ENCODE results near the gene RHOC.
"Not testable (repeated sequence)": the region's sequence is repeated elsewhere in the genome, so short reads cannot be mapped to it uniquely, and the experiment has no call there.

Gene RHOC

DNA sequence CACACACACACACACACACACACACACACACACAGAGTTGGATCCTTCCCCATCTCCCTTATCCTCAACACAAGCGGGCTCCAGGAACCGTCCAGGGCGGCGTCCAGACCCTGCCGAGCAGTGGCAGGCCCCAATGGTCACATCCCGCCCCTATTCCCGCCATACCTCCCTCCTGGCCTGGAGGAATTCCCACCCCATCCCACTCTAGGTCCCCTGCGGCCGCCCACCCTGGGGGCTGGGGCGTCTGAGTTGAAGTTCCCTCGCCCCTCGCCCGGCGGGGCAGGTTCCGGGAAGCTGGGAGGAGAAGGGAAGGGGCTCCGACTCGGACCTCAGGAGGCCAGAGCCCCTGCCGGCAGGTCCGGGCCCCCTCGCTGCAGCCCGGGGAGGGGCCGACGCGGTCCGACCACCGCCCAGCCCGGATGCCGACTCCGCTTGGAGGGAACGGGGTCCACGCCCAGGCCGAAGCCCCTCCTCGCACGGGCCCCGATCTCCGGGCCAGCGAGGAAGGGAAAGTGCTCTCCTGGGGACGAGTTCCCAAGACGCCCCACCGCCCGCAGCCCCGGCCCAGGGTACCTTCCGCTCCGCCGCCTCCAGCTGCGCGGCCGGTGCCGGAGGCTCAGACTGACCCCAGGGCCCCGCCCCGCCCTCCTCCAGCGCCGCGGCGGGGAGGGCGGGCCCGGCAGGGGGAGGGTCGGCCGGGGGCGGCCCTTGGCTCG lies at the start of gene RHOC:
TSS of gene RHOC (minus strand) at position 623 of the 716 bp plus-strand sequence. CDS start 3,328 bp downstream, outside the sequence.
- DNase-seq, result peak; percentile 74

DNA sequence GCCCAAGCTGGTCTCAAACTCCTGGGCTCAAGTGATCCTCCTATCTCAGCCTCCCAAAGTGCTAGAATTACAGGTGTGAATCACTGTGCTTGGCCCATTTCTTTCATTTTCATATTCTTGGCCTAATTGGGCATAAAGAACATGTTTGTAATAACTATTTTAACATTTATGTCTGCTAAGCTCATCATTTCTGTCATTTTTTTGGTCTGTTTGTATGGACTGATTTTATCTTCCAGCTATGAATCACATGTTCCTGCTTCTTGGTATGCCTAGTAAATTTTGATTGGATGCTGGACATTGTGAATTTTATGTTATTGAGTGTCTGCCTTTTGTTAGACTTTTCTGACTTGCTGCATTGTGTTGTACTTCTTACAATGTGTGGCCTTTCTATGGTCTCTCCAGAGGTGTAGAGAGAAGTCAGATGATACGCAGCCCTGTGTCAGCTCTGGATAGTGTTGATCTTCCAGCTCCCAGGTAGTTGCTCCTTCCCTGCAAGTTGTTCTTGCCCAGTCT lies 47.2 kb upstream of the RHOC start:
- DNase-seq, result no peak

DNA sequence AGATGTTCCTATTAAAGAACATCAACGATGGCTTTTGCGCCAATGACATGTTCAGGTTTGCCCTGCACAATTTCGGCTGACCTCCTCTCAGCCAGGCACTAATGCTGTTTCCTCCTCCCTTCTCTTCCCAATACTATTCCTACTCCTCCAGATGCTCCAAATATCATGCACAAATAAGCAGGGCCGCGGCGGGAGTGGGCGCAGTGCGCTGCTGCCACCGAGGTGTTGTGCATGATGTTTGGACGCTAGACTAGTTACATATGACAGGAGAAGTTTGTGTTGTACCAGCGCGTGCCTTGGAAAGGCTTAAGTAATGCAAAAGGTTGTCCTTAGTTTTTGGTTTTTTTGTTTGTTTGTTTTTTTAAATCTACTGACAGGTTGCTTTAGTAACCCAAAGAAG lies 41.5 kb upstream of the RHOC start:
- DNase-seq, result no peak

DNA sequence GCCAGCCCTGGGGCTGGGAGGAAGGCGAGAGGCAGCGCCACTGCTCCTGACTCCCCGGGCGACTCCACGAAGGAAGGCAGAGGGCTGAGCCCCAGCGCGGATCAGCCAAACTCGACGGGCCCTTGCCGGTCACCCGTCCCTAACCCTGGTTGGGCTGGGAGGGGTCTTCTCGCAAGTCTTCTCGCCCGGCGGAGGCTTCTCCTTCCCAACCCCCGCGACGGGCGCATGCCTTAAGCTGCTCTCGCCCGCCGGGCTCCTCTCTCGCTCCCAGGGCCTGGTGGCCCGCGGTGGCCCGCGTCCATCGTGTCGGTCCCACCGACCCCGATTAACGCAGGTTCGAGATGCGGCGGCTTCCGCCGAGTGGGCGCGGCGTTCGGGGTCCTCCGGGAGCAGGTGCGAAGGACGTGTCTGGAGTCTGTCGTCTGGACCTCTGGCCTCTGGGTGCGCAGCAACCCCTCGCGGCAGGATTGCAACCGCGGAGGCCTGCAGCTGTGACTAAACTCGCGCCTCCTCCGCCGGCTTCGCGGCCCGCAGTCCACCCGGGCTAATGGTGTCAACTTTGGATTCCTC lies 37.2 kb upstream of the RHOC start:
- DNase-seq, result no peak

DNA sequence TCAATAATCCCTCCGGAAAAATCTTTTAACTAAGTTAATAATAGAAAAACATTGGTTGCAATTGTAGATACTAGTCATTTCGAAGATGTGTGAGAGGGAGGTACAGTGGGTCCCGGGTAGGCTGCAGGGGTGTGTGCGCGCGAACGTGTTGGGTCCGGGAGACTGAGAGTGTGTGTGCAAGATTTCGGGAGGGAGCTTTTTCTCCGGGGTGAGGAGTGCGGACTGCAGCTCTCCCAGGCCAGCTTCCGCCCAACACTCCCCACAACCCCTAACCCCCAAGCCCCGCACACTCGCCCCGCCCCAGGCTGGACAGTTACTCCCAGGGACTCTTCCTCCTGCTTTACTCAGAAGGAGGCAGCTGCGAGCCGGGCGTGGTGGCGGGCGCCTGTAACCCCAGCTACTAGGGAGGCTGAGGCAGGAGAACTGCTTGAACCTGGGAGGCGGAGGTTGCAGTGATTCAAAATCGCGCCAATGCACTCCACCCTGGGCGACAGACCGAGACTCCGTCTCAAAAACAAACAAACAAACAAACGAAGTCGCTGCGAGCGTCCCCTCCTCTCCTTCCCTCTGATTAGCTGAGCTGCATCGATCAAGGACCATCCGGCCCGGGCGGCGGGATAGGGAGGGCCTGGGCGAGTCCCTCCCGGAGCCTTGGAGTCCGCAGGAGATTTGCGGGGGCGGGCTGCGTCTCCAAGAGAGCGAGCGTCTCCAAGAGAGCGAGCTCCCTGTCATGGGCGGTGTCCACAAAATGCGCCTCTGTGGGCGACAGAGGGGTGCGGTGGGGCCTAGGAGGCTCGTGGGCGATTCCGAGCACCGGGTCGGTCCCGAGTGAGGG lies 36.5 kb upstream of the RHOC start:
- no peak for DNase-seq

DNA sequence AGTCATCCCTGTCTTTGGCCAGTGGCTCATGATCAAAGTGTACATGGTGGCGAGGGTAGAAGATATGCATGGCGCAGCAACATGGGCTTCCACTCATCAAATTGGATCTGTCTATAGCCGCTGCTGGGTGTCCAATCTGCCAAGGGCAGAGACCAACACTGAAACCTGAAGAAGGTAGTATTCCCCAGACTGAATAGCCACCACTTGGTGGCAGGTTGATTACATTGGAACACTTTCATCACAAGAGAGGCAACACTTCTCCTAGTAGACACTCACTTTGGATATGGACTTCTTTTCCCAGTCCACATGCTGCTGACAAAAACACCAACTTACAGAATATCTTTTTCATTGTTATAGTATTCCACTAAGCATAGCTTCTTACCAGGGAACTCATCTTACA lies 30.6 kb upstream of the RHOC start:
- DNase-seq, result no peak

DNA sequence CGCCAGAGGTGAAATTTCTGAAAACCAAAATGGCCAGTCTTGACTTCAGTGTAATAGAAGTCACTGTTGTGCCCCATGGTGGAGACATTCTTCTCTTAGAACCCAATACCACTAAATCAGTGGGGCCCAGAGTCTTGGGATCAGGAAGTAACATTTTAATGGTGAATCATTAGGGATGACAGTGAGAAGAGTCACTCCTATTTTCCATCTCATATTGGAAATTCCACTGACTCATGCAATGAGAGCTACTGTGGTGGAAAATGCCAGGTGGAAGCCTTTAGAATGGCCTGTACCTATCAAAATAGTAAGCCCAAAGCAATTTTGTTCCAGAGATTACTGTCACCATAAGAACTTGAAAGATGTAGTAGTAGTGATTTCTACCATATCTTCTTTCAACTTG lies 28.8 kb upstream of the RHOC start:
- DNase-seq, result no peak

DNA sequence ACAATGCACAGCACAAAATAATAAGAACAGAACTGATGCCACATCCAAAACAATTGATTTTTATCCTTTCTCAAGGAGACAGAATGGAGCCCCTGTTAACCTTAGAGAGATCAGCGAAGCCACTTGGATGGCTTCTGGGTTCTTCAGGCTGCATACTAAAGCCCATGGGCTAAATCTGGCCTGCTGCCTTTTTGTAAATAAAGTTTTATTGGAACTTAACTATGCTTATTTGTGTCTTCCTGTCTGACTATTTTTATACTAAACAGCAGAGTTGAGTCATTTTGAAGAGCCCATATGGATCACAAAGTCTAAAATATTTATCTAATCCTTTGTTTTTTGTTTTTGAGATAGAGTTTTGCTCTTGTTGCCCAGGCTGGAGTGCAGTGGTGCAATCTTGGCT lies 24.5 kb upstream of the RHOC start:
- no peak for DNase-seq

DNA sequence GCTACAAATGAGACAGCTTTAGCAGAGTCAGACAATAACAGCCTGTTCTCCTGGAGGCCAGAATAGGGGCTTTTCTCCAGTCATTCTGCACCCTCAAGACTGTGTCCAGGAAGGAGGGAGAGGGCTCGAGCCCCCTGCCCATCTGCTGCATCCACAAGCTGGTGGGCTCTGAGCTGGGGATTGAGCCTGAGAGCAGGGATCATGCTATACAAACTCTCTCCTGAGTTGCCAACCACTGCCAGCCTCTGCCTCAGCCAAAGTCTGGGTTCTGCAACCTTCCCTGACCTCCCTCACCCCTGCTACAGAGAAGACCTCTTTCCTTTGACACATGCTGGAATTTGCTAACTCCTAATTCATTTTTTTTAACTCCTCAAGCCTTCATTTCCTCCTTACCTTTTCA lies 23.0 kb upstream of the RHOC start:
- no peak for DNase-seq

DNA sequence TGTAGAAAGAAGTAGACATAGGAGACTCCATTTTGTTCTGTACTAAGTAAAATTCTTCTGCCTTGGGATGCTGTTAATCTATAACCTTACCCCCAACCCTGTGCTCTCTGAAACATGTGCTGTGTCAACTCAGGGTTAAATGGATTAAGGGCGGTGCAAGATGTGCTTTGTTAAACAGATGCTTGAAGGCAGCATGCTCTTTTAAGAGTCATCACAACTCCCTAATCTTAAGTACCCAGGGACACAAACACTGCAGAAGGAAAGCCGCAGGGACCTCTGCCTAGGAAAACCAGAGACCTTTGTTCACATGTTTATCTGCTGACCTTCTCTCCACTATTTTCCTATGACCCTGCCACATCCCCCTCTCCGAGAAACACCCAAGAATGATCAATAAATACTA lies 22.1 kb upstream of the RHOC start:
- not testable (repeated sequence) for DNase-seq

DNA sequence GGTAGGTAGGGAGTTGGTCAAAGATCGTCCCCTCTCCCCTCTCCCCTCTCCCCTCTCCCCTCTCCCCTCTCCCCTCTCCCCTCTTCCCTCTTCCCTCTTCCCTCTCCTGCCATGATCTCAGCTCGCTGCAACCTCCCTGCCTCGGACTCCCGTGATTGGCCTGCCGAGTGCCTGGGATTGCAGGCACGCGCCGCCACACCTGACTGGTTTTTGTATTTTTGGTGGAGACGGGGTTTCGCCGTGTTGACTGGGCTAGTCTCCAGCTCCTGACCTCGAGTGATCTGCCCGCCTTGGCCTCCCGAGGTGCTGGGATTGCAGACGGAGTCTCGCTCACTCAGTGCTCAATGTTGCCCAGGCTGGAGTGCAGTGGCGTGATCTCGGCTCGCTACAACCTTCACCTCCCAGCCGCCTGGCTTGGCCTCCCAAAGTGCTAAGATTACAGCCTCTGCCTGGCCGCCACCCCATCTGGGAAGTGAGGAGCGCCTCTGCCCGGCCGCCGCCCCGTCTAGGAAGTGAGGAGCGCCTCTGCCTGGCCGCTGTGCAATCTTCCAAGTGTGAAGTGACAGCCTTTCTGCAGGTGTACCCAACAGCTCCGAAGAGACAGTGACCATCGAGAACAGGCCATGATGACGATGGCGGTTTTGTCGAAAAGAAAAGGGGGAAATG lies 21.5 kb upstream of the RHOC start:
- not testable (repeated sequence) for DNase-seq

DNA sequence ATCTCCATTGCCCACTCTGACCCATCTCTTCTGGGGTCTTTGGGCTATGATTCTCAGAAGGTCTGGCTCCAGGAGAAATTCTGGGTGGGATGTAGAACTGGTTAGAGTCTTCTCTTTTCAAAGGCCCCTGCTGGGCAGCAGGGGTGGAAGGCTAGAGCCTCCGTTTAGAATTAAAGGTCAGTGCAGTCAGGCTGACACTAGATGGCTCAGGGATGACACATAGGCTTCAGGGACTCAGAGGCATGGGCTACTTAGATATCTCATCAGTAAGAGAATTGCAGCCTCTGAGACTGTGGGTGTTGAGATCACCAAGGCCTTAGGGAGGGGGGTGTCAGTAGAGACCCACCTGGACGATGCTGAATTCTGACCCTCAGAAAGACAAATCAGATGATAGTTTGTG lies 20.8 kb upstream of the RHOC start:
- no peak for DNase-seq

DNA sequence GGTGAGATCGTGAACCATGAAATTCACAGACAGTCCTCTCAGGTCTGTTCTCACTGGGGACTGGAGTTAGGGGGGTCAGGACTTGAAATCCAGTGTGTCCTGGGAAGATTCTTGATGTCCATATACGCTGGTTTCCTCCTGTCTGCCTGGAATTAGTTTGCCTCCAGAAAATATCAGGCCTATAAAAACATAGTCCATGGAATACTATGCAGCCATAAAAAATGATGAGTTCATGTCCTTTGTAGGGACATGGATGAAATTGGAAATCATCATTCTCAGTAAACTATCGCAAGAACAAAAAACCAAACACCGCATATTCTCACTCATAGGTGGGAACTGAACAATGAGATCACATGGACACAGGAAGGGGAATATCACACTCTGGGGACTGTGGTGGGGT lies 17.3 kb upstream of the RHOC start:
- DNase-seq, result not testable (repeated sequence)

DNA sequence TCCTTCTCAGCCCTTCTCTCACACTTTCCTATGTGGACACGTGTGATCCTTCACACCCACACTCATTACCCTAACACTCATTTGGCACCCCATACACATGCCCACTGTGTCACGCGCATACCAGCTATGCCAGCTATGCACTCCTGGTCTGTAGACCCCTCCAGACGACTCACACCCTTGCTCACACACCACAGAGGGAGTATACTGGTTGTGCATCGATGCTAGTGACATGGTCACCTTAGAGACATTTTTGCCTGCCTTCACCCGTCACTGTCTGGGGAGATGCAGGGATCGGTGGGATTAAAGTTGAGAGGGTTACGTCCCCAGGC lies 16.5 kb upstream of the RHOC start:
- DNase-seq, result no peak

DNA sequence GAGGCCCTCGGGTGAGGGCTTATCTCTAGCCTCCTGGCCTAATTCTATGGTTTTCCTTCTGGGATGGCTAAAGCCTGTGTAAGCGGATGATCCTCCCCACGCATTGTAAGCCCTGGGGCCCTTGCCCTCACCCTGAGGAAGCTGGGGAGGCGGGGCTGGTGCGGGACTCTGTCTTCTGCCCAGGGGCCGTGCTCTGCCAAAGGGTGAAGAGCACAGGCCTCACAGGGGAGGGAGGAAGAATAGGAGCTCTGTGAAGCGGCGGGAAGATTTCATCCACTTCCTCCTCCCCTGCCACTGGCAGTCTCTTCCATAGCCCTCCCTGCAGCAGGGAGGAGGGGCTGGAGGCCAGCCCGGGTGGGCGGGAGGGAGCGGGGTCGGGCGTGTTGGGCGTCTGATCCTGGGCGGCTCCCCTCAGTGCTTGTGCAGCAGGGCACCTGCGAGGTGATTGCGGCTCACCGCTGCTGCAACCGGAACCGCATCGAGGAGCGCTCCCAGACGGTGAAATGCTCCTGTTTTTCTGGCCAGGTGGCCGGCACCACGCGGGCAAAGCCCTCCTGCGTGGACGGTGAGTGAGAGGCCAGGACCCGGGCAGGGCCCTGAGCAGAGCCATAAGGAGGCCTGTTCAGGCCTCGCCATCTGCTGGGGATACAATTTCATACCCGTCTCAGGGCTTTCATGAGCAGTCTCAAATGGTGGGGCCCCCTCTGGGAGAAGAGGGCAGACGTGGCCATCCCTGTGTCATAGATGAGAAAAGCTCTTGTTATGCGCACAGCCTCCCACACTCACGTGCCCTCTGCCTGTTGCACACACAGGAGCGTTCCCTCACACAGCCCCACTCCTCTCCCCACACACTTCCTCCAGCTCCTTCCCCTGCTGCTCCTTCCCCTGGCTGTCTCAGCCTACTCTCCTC lies 15.9 kb upstream of the RHOC start:
- no peak for DNase-seq

DNA sequence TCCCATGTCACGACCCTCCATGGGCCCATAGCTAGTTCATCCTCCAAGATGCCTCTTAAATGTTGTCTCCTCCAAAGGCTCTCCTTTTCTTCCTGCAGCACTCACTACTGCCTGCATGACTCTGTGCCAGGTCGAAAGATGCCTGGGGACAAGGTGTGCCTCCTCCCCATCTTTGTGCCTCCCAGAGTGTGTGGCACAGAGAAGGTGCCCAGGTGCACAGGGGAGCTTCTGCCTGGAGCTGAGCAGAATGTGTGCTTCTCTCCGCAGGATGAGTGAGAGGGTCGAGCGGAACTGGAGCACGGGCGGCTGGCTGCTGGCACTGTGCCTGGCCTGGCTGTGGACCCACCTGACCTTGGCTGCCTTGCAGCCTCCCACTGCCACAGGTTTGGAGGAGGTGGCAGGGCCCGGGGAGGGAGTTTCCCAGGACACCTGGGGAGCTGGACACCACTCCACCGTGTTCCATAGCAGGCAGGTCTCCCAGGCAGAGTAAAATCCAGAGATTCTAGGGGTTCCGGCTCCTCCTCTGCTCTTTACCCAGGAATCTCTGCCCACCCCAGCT lies 15.1 kb upstream of the RHOC start:
- DNase-seq, result no peak

DNA sequence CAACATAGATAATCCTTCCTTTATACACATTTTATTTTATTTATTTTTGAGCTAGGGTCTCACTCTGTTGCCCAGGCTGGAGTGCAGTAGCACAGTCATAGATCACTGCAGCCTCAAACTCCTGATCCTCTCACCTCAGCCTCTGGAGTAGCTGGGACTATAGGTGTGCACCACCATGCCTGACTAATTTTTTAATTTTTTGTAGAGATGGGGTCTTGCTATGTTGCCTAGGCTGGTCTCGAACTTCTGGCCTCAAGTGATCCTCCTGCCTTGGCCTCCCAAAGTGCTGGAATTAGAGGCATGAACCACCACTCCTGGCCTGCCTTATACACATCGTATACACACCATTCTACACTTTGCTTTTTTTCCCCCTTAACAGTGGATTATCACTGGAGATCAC lies 14.4 kb upstream of the RHOC start:
- not testable (repeated sequence) for DNase-seq

DNA sequence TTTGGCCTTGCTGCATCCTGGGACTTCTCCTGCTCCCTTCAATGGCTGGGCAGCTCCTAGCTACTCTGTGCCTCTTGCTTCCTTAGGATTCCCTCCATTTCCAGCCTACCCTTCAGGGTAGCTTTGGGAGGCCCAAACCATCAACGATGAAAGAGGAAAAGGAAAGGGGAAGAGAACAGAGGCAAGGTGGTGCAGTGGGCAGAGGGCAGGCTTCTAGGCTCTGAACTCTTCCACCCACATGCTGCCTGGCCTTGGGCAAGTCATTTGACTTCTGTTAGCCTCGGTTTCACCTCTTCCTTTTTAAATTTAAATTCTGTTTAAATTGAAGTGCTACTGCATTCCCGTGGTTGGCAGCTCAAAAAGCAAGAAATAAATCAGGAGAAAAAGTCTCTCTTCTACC lies 13.9 kb upstream of the RHOC start:
- no peak for DNase-seq

DNA sequence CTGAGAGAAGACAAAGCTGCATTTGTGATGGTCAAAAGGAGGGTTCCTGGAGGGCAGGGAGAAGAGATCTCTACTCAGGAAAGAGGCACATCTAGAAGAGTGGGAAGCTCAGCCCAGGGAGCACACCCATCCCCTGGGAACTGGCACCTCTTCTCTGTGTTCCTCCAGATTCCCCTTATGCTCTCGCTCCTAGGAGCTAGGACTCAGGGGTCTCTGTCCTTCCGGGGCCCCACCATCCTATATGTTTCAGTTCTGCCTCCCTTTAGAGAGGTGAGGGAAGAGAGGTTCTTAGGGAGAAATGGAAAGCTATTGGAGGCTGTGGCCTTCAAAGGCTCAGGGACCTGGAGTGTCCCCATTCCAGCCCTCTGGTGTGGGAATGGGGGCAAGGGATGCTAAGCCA lies 12.8 kb upstream of the RHOC start:
- no peak for DNase-seq

DNA sequence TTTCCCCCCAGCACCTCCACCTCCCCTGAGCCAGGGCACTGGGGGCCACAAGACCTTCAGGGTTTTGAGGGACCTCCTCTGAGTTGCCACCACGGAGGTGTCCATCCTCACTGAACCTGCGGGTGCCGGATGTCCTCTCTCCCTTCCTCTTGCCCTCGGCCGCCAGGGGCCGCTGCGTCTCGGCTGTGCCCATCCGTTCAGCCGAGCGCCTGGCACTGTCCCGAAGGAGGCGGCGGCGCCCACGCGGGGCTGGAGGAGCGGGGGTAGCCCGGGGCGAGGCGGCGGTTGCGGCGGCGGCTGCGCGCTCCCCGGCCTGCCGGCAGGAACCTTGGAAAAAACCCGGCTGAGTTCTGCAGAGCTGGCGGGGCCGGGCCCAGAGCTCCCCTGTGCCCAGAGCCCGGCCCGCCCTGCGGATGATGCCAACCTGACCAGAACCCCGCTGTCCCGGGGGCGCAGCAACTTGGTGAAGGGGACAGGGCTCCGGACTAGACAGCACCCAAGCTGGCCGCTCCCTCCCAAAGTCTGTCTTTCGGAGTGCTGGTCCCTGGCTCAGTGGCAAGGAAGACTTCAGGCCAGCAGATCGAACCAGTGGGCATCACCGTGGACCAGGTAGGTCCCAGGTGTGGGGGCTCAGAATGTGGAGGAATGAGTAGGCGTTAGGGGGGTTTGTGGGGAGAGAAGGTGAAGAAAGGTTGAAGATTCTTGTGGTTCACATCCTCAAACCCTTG lies 11.9 kb upstream of the RHOC start:
- no peak for DNase-seq

DNA sequence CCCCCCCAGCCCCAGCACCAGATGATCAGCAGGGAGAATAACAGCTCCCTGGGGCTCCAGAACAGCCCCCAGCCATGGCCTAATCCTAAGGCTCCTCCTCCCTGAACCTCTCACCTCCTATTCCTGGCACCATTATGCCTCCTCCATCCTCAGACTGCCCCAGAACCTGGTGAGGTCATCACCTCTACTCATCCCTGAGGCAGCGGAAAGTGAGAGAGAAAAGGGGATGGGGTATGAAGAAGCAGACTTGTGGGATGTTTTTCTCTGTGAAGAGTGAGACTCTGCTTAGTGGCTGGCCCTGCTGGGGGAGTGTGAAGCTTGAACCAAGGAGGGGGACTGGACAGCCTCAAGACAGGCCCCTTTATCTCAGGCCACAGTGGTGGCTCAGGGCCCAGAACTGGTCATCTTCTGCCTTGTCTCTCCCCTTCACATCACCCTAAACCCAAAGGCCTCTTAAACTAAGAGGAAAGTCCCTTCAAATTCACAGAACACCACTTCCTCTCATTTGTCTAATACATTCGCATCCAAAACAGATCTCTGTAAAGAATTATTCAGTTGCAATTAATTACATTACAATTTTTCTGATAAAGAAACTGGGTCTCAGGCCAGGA lies 10.4 kb upstream of the RHOC start:
- DNase-seq, result no peak

All from cortex of kidney (tissue), 1 donor.